KBM-7 (cell line): ENCODE data around the gene ARID4B.

Experiments
- DNase-seq: peaks from one replicate; pipeline ENCODE4 v3.0.0-alpha.2; 2015
- in situ Hi-C: fragments of 300-500 bp; cut with MboI; formaldehyde crosslinking; loops from 2 replicates; pipeline ENCODE4 v1.14.3; 2020; ENCODE audit warnings: low sequenced_read_pairs, low pct_unique_long_range_greater_than_20kb, mixed read lengths

The ARID4B gene

GRCh38 chr1:235122348-235122747, 205.6 kb downstream of the ARID4B start:
- in situ Hi-C loops: no loop called here
- no peak for DNase-seq
